Ectodermal cell (in vitro differentiated cells): ENCODE results near the gene MYH6.

Source experiments
- H3K27ac ChIP-seq: 2 replicates; pipeline ENCODE4 v1.7.0; 2013; ENCODE audit warnings: mild to moderate bottlenecking, low read depth, low read length; ENCODE audit not compliant: insufficient read depth, poor library complexity, severe bottlenecking
- H3K27me3 ChIP-seq: 2 replicates; pipeline ENCODE4 v1.7.0; 2013; ENCODE audit warnings: mild to moderate bottlenecking, low read length; ENCODE audit not compliant: insufficient read depth, control insufficient read depth, poor library complexity, severe bottlenecking
- H3K36me3 ChIP-seq: one replicate; pipeline ENCODE4 v1.7.0; 2013; ENCODE audit warnings: low read length; ENCODE audit not compliant: control insufficient read depth, insufficient read depth
- H3K4me1 ChIP-seq: one replicate; pipeline ENCODE4 v1.7.0; 2013; ENCODE audit warnings: low read length; ENCODE audit not compliant: control insufficient read depth, insufficient read depth
- H3K4me3 ChIP-seq: 2 replicates; pipeline ENCODE4 v1.7.0; 2013; ENCODE audit warnings: low read depth, low read length, control low read depth; ENCODE audit not compliant: insufficient read depth
- H3K9me3 ChIP-seq: 2 replicates; pipeline ENCODE4 v1.7.0; 2013; ENCODE audit warnings: mild to moderate bottlenecking, low read length, moderate library complexity; ENCODE audit not compliant: control insufficient read depth
- WGBS, 2 experiments: methylation state at CpG; one replicate each; pipeline ENCODE4 v1.1.7; 2013; ENCODE audit warnings: missing lambda C conversion rate in 2 of 2; 5-methylcytosine and 5-hydroxymethylcytosine counted together

Gene MYH6

GRCh38 chr14:23365036-23365731 is 42.9 kb downstream of the MYH6 start, which contains the start of gene EFS:
TSS of gene EFS (minus strand) at chr14:23365172. CDS start at chr14:23365025, 147 bp downstream.
- H3K27me3 ChIP-seq: no peaks in the 10 kb centered on the region
- H3K36me3 ChIP-seq: peaks cover 4% of the 10 kb centered on the region
- peak within 1 kb of the TSS; percentile 83 for H3K4me3 ChIP-seq
- peak within 1 kb of the TSS; percentile 89 for H3K27ac ChIP-seq
- peaks cover 35% of the 10 kb centered on the region for H3K4me1 ChIP-seq
- WGBS, 2 experiments: 0% methylated on average over 74 of the region's 74 CpGs
- H3K9me3 ChIP-seq: no peaks in the 10 kb centered on the region

DNA sequence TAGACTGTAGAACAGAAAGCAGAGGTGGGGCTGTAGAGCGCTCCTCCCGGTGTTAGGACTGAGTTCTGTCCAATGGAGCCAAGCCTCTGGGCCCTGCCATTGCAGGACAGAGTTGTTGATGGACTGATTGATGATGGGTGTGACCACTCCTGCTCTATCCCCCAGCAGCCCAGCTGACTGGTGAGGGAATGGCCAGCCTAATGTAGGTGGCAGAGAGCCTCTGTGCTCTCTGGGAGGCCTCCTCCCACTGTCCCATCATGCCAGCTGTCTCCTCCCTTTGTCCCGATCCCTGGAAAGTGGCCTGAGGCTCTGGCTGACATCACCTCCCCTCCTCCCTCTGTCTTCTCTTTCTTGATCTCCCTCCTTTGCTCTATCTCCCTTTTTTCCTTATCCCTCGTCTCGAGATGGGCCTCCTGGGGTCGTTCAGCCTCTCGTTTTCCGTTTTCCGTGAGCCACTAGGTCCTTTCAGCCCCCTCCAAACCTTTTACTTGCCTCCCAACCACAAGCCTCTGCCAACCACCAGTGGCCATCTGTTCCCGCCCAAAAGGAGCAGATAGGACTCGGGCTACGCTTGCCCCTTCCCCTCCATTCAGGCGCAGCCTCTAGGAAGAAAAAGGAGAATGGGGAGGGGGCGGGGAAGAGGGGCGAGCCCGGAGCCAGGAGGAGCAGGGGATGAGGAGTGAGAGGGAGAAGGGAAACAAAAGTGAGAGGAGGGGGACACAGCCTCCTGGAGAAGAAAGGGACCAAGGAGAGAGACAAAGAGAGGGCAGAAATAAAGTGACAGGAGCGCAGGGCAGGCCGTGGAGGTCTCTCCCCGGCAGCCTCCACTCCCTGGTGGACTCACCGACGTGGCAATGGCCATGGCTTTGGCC is 43.7 kb downstream of the MYH6 start:
- Histone ChIP-seq H3K36me3 (peaks cover 8% of the 10 kb centered on the region), H3K4me1 (peaks cover 35% of the 10 kb centered on the region), H3K27ac (peak overlapping the region; percentile 89), H3K9me3 (no peaks in the 10 kb centered on the region), H3K4me3 (peak overlapping the region; percentile 83), H3K27me3 (no peaks in the 10 kb centered on the region)
- WGBS, 2 experiments: 5% methylated on average over 21 of the region's 21 CpGs

GRCh38 chr14:23362200-23362599 is 45.9 kb downstream of the MYH6 start:
- Histone ChIP-seq H3K27me3 (no peaks in the 10 kb centered on the region), H3K36me3 (peaks cover 18% of the 10 kb centered on the region), H3K4me1 (peaks cover 35% of the 10 kb centered on the region), H3K9me3 (no peaks in the 10 kb centered on the region), H3K4me3 (no peak overlapping the region), H3K27ac (no peak overlapping the region)
- 86 to 91% methylated on average over 3 of the region's 3 CpGs for WGBS, 2 experiments

GRCh38 chr14:23361763-23362162 is 46.3 kb downstream of the MYH6 start:
- WGBS, 2 experiments: 92 to 99% methylated on average over 6 of the region's 6 CpGs
- Histone ChIP-seq H3K4me1 (peaks cover 33% of the 10 kb centered on the region), H3K4me3 (no peak overlapping the region), H3K9me3 (no peaks in the 10 kb centered on the region), H3K36me3 (peaks cover 20% of the 10 kb centered on the region), H3K27me3 (no peaks in the 10 kb centered on the region), H3K27ac (no peak overlapping the region)

GRCh38 chr14:23361320-23361719 is 46.8 kb downstream of the MYH6 start:
- Histone ChIP-seq H3K27ac (no peak overlapping the region), H3K36me3 (peaks cover 20% of the 10 kb centered on the region)

DNA sequence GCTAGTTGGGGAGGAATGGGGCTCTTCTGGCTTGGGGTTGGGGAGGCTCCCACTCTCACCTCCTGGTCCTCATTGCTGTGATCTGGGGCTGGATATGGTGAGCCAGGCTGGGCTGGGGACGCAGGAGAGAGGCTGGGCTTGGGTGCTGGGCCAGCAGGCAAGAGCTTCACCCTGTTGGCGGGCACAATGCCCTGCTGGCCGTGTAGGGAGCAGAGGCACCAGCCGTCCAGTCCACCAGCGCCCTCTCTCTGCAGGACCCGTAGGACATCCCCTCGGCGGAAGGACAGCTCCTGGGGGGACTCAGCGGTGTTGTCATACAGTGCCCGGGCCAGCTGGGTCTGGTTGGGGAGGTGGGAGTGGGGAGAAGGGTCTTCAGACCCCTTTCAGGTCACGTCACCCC is 47.6 kb downstream of the MYH6 start:
- Histone ChIP-seq H3K36me3 (peaks cover 20% of the 10 kb centered on the region), H3K27ac (peak overlapping the region; percentile 8), H3K27me3 (no peaks in the 10 kb centered on the region), H3K9me3 (no peaks in the 10 kb centered on the region), H3K4me1 (peaks cover 31% of the 10 kb centered on the region), H3K4me3 (no peak overlapping the region)
- WGBS, 2 experiments: 89 to 90% methylated on average over 11 of the region's 11 CpGs

More at GRCh38 chr14:23361320-23361719, 46.8 kb downstream of the MYH6 start:
- Histone ChIP-seq H3K9me3 (no peaks in the 10 kb centered on the region), H3K27me3 (no peaks in the 10 kb centered on the region), H3K4me1 (peaks cover 31% of the 10 kb centered on the region), H3K4me3 (no peak overlapping the region)

DNA sequence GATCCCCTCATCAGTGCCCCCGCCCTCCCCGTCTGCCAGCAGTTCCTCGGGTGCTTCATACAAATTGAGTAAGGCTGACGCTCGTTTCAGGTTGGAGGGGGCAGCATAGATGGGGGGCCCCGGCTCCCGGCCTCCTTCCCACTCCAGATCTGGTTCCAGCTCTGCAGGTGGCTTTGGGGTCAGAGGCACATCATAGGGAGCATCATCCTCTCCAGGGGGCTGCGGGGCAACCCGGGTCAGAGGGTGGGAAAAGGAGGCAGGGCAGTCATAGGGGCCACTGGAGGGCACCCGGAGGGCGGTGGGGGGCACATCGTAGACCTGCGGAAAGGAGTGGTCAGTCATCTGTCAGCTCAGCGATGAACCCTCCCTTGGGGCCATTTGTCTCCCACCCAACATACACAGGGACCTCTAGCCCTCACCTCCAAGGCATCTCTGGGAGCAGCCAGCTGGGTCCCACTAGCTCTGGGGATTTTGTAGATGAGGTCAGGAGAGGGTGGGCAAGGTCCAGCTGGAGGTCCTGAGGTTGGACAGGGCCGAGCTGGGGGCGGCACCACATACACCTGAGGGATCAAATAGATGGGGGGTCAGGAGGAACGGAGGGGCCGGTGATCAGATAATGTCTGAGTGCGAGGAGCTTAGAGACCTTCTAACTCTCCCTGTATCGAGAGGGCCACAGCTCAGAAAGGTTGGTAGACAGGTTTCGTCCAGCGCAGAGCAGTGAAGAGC is 48.2 kb downstream of the MYH6 start:
- WGBS, 2 experiments: 96% methylated on average over 22 of the region's 22 CpGs
- Histone ChIP-seq H3K27ac (no peak overlapping the region), H3K4me1 (peaks cover 31% of the 10 kb centered on the region), H3K4me3 (no peak overlapping the region), H3K27me3 (no peaks in the 10 kb centered on the region), H3K9me3 (no peaks in the 10 kb centered on the region), H3K36me3 (peaks cover 20% of the 10 kb centered on the region)

DNA sequence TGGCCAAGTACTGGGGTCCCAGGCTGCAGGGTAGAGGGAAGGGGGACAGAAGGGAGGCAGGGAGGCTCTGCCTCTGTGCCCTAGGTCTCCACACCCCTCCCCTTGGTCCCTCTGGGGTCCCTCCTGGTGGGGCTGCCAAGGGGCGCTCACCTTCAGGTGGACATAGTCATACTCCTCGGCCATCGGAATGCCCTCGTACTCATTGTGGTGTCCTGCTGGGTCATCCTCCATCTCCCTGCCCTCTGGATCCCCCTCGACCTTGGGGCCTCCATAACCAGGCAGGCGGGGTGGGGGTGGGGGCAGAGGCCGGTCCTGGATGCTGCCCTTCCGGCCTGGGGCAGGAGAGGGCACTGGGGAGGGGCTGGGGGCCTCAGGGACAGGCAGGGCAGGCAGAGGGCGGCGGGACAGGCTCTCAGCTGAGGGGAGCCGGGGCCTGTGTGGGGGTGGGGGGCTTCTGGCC is 48.9 kb downstream of the MYH6 start:
- no peak overlapping the region for H3K27ac ChIP-seq
- 94 to 95% methylated on average over 11 of the region's 11 CpGs for WGBS, 2 experiments
- H3K27me3 ChIP-seq: no peaks in the 10 kb centered on the region
- H3K9me3 ChIP-seq: no peaks in the 10 kb centered on the region
- peaks cover 20% of the 10 kb centered on the region for H3K36me3 ChIP-seq
- no peak overlapping the region for H3K4me3 ChIP-seq
- H3K4me1 ChIP-seq: peaks cover 28% of the 10 kb centered on the region

GRCh38 chr14:23358553-23359166 is 49.4 kb downstream of the MYH6 start:
- WGBS, 2 experiments: 95 to 97% methylated on average over 12 of the region's 12 CpGs
- no peak overlapping the region for H3K4me3 ChIP-seq
- H3K27me3 ChIP-seq: no peaks in the 10 kb centered on the region
- H3K36me3 ChIP-seq: peaks cover 20% of the 10 kb centered on the region
- no peak overlapping the region for H3K27ac ChIP-seq
- no peaks in the 10 kb centered on the region for H3K9me3 ChIP-seq
- H3K4me1 ChIP-seq: peaks cover 23% of the 10 kb centered on the region
